ENCODE measurements around the gene ALDOA.
A peak's percentile ranks its signal among the peaks of the same experiment; 100 is the strongest.

The ALDOA gene

GRCh38 chr16:30051518-30051917 lies 14.0 kb upstream of the ALDOA start:
- POLR2A ChIA-PET: interaction anchor here (0.5 to 1.0 kb wide), 3 partner anchors 14 to 198 kb away, joined by 3 to 6 read pairs (median 6); partner anchors contain the start of gene ALDOA
- H3K4me3 ChIP-seq (ENCODE audit: low read depth, low read length): no peak overlapping the region
- TF ChIP-seq CTCF (IDR thresholded peaks at IDR 0.05; ENCODE audit: insufficient read depth, low read length, missing control alignments): no peak
- CTCF ChIA-PET: interaction anchor here (1.2 to 5.7 kb wide), 5 partner anchors 9 to 356 kb away, joined by 4 to 28 read pairs (median 6); partner anchors contain the start of genes TBX6, TLCD3B and ZNF771
- no peak for DNase-seq (ENCODE audit: low read depth, low spot score)

GRCh38 chr16:30052671-30053372 lies 12.7 kb upstream of the ALDOA start:
- ChIA-PET CTCF (interaction anchor here (0.9 to 5.7 kb wide), 9 partner anchors 8 to 205 kb away, joined by 3 to 28 read pairs (median 5); partner anchors contain the start of genes ALDOA, TBX6 and TLCD3B), POLR2A (interaction anchor here (0.6 to 2.5 kb wide), 2 partner anchors 9 to 13 kb away, joined by 3 to 36 read pairs; partner anchors contain the start of gene ALDOA)
- DNase-seq (ENCODE audit: low read depth, low spot score): no peak
- TF ChIP-seq CTCF (IDR thresholded peaks at IDR 0.05; ENCODE audit: insufficient read depth, low read length, missing control alignments): no peak
- H3K4me3 ChIP-seq (ENCODE audit: low read depth, low read length): peak overlapping the region; percentile 83

- H3K4me3 ChIP-seq (ENCODE audit: low read depth, low read length): peak overlapping the region; percentile 83
- POLR2A ChIA-PET: interaction anchor here (0.6 to 2.5 kb wide), 4 partner anchors 8 to 263 kb away, joined by 3 to 36 read pairs (median 3); partner anchors contain the start of gene ALDOA
- no peak for DNase-seq (ENCODE audit: low read depth, low spot score)
- CTCF ChIA-PET: interaction anchor here (0.9 to 5.7 kb wide), 8 partner anchors 9 to 205 kb away, joined by 3 to 28 read pairs (median 4); partner anchors contain the start of genes ALDOA and TLCD3B
- no peak for TF ChIP-seq CTCF (IDR thresholded peaks at IDR 0.05; ENCODE audit: insufficient read depth, low read length, missing control alignments)
Measured at GRCh38 chr16:30053376-30054015, 12.1 kb upstream of the ALDOA start.

- CTCF ChIA-PET: interaction anchor here (1.4 to 4.3 kb wide), 7 partner anchors 9 to 60 kb away, joined by 3 to 17 read pairs (median 9); partner anchors contain the start of genes ALDOA and GDPD3
- H3K4me3 ChIP-seq (ENCODE audit: low read depth, low read length): peak overlapping the region; percentile 9
Measured at GRCh38 chr16:30054451-30054850, 11.1 kb upstream of the ALDOA start.

GRCh38 chr16:30054959-30055553 lies 10.5 kb upstream of the ALDOA start:
- no peak overlapping the region; the same call in 1 of the 2 replicates for H3K4me3 ChIP-seq (ENCODE audit: low read depth, low read length)
- ChIA-PET CTCF (interaction anchor here (0.5 to 4.3 kb wide), 15 partner anchors 9 to 355 kb away, joined by 3 to 17 read pairs (median 4); partner anchors contain the start of genes ALDOA, GDPD3, KIF22 and TBX6), POLR2A (interaction anchor here (2.1 kb wide), 1 partner anchor 10 kb away, joined by 11 read pairs; the partner anchor contains the start of gene ALDOA)
- peak; percentile 72 for TF ChIP-seq CTCF (IDR thresholded peaks at IDR 0.05; ENCODE audit: insufficient read depth, low read length, missing control alignments)
- no peak for DNase-seq (ENCODE audit: low read depth, low spot score)

More at GRCh38 chr16:30054451-30054850, 11.1 kb upstream of the ALDOA start:
- peak; percentile 3 for TF ChIP-seq CTCF (IDR thresholded peaks at IDR 0.05; ENCODE audit: insufficient read depth, low read length, missing control alignments)
- DNase-seq (ENCODE audit: low read depth, low spot score): no peak
- POLR2A ChIA-PET: interaction anchor here (0.8 to 2.5 kb wide), 3 partner anchors 11 to 264 kb away, joined by 3 to 36 read pairs (median 11); partner anchors contain the start of gene ALDOA

All from AG04449 (cell line).